Fibroblast of the aortic adventitia (primary cell): ENCODE measurements around the gene GSS. TPM values are rescaled to one million over a fixed set of nuclear protein-coding genes. Genes with fewer than 3 reads are reported as not detected.

Experiments used
- DNase-seq: peaks from one replicate; pipeline ENCODE4 v3.0.0-alpha.2; 2010; ENCODE audit warnings: low read depth
- H3K4me3 ChIP-seq: 2 replicates; pipeline ENCODE4 v1.5.1; 2011; ENCODE audit warnings: low read depth, mild to moderate bottlenecking, control low read depth, low read length, moderate library complexity
- CTCF ChIP-seq: IDR thresholded peaks from 2 replicates; pipeline ENCODE4 v1.5.1; 2011; ENCODE audit warnings: mild to moderate bottlenecking, low read length, control low read depth, inconsistent platforms; ENCODE audit not compliant: insufficient read depth
- total RNA-seq: library from RNA; depleted of rRNA; stranded (reverse); fragments of >200 nt; gene quantifications from 2 replicates; pipeline ENCODE4 v1.2.3, GENCODE V29; 2012; ENCODE audit warnings: low replicate concordance

The GSS gene
- total RNA-seq, 1 donor: 57.8 TPM

GRCh38 chr20:34925341-34925740 is 30.3 kb downstream of the GSS start:
- no peak overlapping the region for H3K4me3 ChIP-seq
- DNase-seq: no peak
- TF ChIP-seq CTCF: no peak

GRCh38 chr20:34923414-34923813 is 32.2 kb downstream of the GSS start:
- DNase-seq: no peak
- no peak overlapping the region for H3K4me3 ChIP-seq
- TF ChIP-seq CTCF: no peak

GRCh38 chr20:34922654-34923381 is 32.8 kb downstream of the GSS start:
- TF ChIP-seq CTCF: no peak
- DNase-seq: peak; percentile 87
- no peak overlapping the region for H3K4me3 ChIP-seq

GRCh38 chr20:34921436-34921835 is 34.2 kb downstream of the GSS start:
- no peak for TF ChIP-seq CTCF
- H3K4me3 ChIP-seq: no peak overlapping the region
- DNase-seq: no peak

GRCh38 chr20:34920055-34920454 is 35.6 kb downstream of the GSS start:
- no peak overlapping the region for H3K4me3 ChIP-seq
- TF ChIP-seq CTCF: no peak

GRCh38 chr20:34916774-34917354 is 38.7 kb downstream of the GSS start:
- no peak for TF ChIP-seq CTCF
- no peak for DNase-seq
- no peak overlapping the region for H3K4me3 ChIP-seq

More at GRCh38 chr20:34920055-34920454, 35.6 kb downstream of the GSS start:
- DNase-seq: no peak
